A549 treated with AZD9567 at 1 μM for 4 hours (cell line): Measurements from ENCODE around the gene GOLGB1. TPM values are rescaled to one million over a fixed set of nuclear protein-coding genes. Genes with fewer than 3 reads are reported as not detected.

ENCODE experiments used
- total RNA-seq: library from RNA; stranded (reverse); fragments of 200-300 nt; extraction: Qiagen RNA extraction; gene quantifications from 5 replicates; pipeline ENCODE4 v1.2.3, GENCODE V29; 2022; ENCODE audit not compliant: insufficient read depth

GOLGB1 gene
- total RNA-seq, result 15.8 to 20.3 TPM (median 16.2 TPM) in 5 replicates

GRCh38 chr3:121749276-121750086 lies at the start of gene GOLGB1:
Gene GOLGB1, minus strand, starts transcription at chr3:121749741. Its CDS starts 18,770 bp downstream, at chr3:121730971.

GRCh38 chr3:121660356-121661171 lies 89.0 kb downstream of the GOLGB1 start, which contains the start of gene HCLS1:
Gene HCLS1, minus strand, starts transcription at chr3:121660903. Its CDS starts 2,556 bp downstream, at chr3:121658347.

Other genes with a start within 250 kb of the GOLGB1 start
- 6.1 to 8.6 TPM (median 7.4 TPM) in 5 replicates for gene POLQ, start 203.8 kb downstream of the GOLGB1 start, total RNA-seq
- not detected in 5 replicates for gene ARGFX, start 181.8 kb downstream of the GOLGB1 start, total RNA-seq
- not detected in 5 replicates for gene FBXO40, start 156.4 kb downstream of the GOLGB1 start, total RNA-seq
- gene HCLS1, start 88.8 kb downstream of the GOLGB1 start, total RNA-seq, result 0.14 to 0.19 TPM (median 0.19 TPM) in 3 of 5 replicates, not detected in the others
- 9.6 to 11.1 TPM (median 10.1 TPM) in 5 replicates for gene IQCB1, start 85.3 kb upstream of the GOLGB1 start, total RNA-seq
- gene EAF2, start 85.5 kb upstream of the GOLGB1 start, total RNA-seq, result 1.9 to 2.1 TPM (median 2.1 TPM) in 4 of 5 replicates, not detected in the other
- 0.08 to 0.29 TPM (median 0.20 TPM) in 4 of 5 replicates, not detected in the other for gene SLC15A2, start 144.7 kb upstream of the GOLGB1 start, total RNA-seq